Measurements from ENCODE around the gene COX15.

DNA sequence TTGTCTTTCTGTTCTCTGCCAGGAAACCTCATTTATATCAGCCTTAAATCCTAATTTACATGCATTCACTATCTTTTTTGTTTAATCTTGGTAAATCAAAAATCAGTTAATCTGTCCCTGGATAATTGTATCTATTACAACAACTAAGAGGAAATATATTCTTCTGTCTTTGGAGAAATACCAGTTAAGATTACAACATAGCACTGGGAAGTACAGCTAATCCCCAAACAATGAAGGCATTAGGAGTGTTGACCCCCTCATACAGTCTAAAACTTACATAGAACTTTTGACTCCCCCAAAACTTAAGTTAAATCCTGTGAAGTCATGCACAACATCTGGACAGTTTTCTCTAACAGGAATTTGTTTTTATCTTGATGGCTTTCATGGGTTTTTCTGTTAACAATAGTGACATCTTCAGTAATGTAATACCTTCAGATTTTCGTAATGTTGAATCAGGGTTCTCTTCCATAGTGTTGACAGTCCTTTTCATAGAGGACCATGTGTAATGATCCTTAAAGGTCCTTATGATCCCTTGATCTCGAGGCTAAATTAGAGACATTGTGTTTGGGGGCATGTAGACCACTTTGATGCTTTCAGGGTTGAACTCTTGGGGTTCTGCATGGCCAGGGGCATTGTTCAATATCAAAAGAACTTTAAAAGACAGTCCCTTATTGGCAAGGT is 26.4 kb upstream of the COX15 start:
- TF ChIP-seq, protein P1, sequence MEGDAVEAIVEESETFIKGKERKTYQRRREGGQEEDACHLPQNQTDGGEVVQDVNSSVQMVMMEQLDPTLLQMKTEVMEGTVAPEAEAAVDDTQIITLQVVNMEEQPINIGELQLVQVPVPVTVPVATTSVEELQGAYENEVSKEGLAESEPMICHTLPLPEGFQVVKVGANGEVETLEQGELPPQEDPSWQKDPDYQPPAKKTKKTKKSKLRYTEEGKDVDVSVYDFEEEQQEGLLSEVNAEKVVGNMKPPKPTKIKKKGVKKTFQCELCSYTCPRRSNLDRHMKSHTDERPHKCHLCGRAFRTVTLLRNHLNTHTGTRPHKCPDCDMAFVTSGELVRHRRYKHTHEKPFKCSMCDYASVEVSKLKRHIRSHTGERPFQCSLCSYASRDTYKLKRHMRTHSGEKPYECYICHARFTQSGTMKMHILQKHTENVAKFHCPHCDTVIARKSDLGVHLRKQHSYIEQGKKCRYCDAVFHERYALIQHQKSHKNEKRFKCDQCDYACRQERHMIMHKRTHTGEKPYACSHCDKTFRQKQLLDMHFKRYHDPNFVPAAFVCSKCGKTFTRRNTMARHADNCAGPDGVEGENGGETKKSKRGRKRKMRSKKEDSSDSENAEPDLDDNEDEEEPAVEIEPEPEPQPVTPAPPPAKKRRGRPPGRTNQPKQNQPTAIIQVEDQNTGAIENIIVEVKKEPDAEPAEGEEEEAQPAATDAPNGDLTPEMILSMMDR (optimal IDR thresholded peaks at IDR 0.05 in 1 of 3, IDR thresholded peaks at IDR 0.05 in 1 of 3, conservative IDR thresholded peaks at IDR 0.05 in 1 of 3; ENCODE audit: extremely low read depth in 1 of 3, insufficient read depth in 2 of 3, low read length in 3 of 3), result no peak
- TF ChIP-seq EZH2 (IDR thresholded peaks at IDR 0.05; ENCODE audit: low read length), result no peak

All from keratinocyte (primary cell).